ENCODE results near the gene MPPED2.

MPPED2 gene

DNA sequence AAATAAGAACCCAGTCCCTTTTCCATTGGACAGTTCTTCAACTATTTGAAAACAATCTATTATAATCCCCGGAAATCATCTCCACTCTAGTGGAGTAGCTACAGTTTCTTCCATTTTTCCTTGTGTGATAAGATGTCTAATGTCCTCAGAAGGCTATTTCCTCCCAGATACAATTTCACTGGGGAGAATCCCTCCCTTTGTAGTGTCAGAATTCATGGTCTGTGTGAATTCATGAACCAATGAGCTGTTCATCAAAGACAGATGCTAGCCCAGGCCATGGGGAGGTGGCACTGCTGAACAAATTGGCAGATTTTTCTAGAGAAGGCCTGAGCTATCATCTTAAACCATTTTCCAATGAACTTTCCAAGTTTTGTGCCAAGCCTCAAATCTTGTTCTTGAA is 45.4 kb downstream of the MPPED2 start:
- ATAC-seq (ENCODE audit: insufficient read depth, low read depth) (no peak), DNase-seq (no peak)
- no peak overlapping the region for H3K4me3 ChIP-seq (ENCODE audit: low read depth in 1 of 2, low read length in 2 of 2)
- H3K79me2 ChIP-seq (ENCODE audit: insufficient read depth, low read length) = no peaks in the 10 kb centered on the region
- no peaks in the 10 kb centered on the region for H3K27me3 ChIP-seq (ENCODE audit: insufficient read depth, low read length, poor library complexity)
- no peaks in the 10 kb centered on the region for H3K4me1 ChIP-seq (ENCODE audit: insufficient read depth, low read length)
- H4K20me1 ChIP-seq (ENCODE audit: insufficient read depth, low read length) = no peaks in the 10 kb centered on the region
- H3K4me2 ChIP-seq (ENCODE audit: insufficient read depth, low read length) = no peak overlapping the region
- no peak overlapping the region for H3K9ac ChIP-seq (ENCODE audit: low read depth, low read length)
- H3K36me3 ChIP-seq (ENCODE audit: insufficient read depth, low read length) = no peaks in the 10 kb centered on the region
- no peak overlapping the region for H3K27ac ChIP-seq (ENCODE audit: low read length)
- no peak for TF ChIP-seq EZH2 (IDR thresholded peaks at IDR 0.05; ENCODE audit: borderline replicate concordance, low read depth, low read length, severe bottlenecking)
- TF ChIP-seq, protein P1, sequence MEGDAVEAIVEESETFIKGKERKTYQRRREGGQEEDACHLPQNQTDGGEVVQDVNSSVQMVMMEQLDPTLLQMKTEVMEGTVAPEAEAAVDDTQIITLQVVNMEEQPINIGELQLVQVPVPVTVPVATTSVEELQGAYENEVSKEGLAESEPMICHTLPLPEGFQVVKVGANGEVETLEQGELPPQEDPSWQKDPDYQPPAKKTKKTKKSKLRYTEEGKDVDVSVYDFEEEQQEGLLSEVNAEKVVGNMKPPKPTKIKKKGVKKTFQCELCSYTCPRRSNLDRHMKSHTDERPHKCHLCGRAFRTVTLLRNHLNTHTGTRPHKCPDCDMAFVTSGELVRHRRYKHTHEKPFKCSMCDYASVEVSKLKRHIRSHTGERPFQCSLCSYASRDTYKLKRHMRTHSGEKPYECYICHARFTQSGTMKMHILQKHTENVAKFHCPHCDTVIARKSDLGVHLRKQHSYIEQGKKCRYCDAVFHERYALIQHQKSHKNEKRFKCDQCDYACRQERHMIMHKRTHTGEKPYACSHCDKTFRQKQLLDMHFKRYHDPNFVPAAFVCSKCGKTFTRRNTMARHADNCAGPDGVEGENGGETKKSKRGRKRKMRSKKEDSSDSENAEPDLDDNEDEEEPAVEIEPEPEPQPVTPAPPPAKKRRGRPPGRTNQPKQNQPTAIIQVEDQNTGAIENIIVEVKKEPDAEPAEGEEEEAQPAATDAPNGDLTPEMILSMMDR (IDR thresholded peaks at IDR 0.05; ENCODE audit: borderline replicate concordance, extremely low read depth, low read length, poor library complexity, severe bottlenecking) = no peak
- no peak overlapping the region for H2AFZ ChIP-seq (ENCODE audit: low read depth, low read length)
- H3K9me3 ChIP-seq (ENCODE audit: insufficient read depth, low read length, severe bottlenecking) = no peaks in the 10 kb centered on the region

DNA sequence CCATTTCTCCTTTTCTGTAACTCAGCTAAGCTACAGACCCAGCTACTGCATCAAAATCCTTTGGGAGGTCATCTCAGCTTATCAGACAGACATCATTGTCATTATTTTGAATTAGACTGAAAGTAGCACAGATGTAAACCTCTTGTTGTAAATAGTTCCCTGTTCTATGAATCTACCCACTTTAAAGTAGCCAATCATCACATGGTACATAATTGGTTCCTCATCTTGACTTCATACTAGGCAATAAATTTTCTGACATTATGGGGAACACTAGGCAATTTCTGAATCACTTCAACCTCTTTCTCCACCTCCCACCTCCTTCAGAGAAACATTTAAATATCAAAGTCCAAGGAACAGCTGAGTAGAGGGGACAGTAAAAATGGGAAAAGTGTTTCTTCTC is 47.9 kb downstream of the MPPED2 start:
- Histone ChIP-seq H3K4me2 (ENCODE audit: insufficient read depth, low read length) (no peak overlapping the region), H3K4me3 (ENCODE audit: low read depth in 1 of 2, low read length in 2 of 2) (no peak overlapping the region), H3K27ac (ENCODE audit: low read length) (no peak overlapping the region), H3K36me3 (ENCODE audit: insufficient read depth, low read length) (no peaks in the 10 kb centered on the region), H3K4me1 (ENCODE audit: insufficient read depth, low read length) (no peaks in the 10 kb centered on the region), H3K9me3 (ENCODE audit: insufficient read depth, low read length, severe bottlenecking) (no peaks in the 10 kb centered on the region), H3K27me3 (ENCODE audit: insufficient read depth, low read length, poor library complexity) (no peaks in the 10 kb centered on the region), H4K20me1 (ENCODE audit: insufficient read depth, low read length) (no peaks in the 10 kb centered on the region), H3K79me2 (ENCODE audit: insufficient read depth, low read length) (no peaks in the 10 kb centered on the region), H2AFZ (ENCODE audit: low read depth, low read length) (no peak overlapping the region), H3K9ac (ENCODE audit: low read depth, low read length) (no peak overlapping the region)
- DNase-seq = no peak
- no peak for ATAC-seq (ENCODE audit: insufficient read depth, low read depth)
- TF ChIP-seq, protein P1 (IDR thresholded peaks at IDR 0.05; ENCODE audit: borderline replicate concordance, extremely low read depth, low read length, poor library complexity, severe bottlenecking) = no peak
- TF ChIP-seq EZH2 (IDR thresholded peaks at IDR 0.05; ENCODE audit: borderline replicate concordance, low read depth, low read length, severe bottlenecking) = no peak

DNA sequence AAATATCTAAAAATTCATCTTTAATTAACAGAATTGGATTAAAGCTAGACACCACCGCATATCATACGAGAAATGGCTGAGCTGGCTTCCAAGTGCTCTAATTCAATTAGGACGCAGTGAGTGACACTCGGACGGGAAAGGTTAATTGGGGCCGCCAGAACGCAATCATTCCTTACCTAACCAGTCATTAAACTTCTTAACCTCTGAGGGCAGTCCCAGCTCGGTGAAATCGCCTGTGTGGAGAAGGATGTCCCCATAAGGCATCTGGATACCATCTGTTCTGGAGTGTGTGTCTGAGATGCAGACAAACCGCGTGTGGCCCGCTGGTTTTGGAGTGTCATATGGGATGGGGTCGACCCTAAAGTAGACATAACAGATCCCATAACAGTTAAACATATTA is 50.3 kb downstream of the MPPED2 start:
- no peak overlapping the region for H3K4me2 ChIP-seq (ENCODE audit: insufficient read depth, low read length)
- H3K27ac ChIP-seq (ENCODE audit: low read length) = no peak overlapping the region
- H3K9me3 ChIP-seq (ENCODE audit: insufficient read depth, low read length, severe bottlenecking) = no peaks in the 10 kb centered on the region
- no peak for DNase-seq
- no peak overlapping the region for H2AFZ ChIP-seq (ENCODE audit: low read depth, low read length)
- H3K79me2 ChIP-seq (ENCODE audit: insufficient read depth, low read length) = no peaks in the 10 kb centered on the region
- no peaks in the 10 kb centered on the region for H3K27me3 ChIP-seq (ENCODE audit: insufficient read depth, low read length, poor library complexity)
- no peak for ATAC-seq (ENCODE audit: insufficient read depth, low read depth)
- H3K9ac ChIP-seq (ENCODE audit: low read depth, low read length) = no peak overlapping the region
- H3K4me1 ChIP-seq (ENCODE audit: insufficient read depth, low read length) = no peaks in the 10 kb centered on the region
- TF ChIP-seq EZH2 (IDR thresholded peaks at IDR 0.05; ENCODE audit: borderline replicate concordance, low read depth, low read length, severe bottlenecking) = no peak
- TF ChIP-seq, protein P1 (IDR thresholded peaks at IDR 0.05; ENCODE audit: borderline replicate concordance, extremely low read depth, low read length, poor library complexity, severe bottlenecking) = no peak
- H4K20me1 ChIP-seq (ENCODE audit: insufficient read depth, low read length) = no peaks in the 10 kb centered on the region
- no peaks in the 10 kb centered on the region for H3K36me3 ChIP-seq (ENCODE audit: insufficient read depth, low read length)
- H3K4me3 ChIP-seq (ENCODE audit: low read depth in 1 of 2, low read length in 2 of 2) = no peak overlapping the region

DNA sequence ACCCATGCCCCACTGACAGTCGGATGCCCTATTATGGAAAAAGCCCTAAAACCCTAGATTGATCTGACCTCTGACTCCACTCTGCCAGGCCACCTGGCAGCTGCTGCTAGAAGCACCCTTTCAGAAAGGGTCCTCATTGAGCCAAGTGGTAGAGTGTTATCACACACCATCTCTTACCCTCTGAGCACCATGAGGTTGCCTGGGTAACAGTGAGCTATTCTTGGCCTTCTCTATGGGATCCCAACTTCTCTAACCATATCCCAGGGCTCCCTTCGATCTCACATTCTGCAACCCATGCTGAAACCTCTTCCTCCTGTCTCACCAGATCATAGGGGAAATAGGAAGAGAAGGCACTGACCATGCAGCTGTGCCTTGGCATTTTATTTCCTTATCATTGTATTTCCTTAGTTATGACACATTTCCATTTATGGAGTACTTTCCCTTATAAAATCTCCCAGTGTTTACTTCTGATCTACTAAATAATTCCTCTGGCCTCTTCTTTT is 52.7 kb downstream of the MPPED2 start:
- Histone ChIP-seq H3K27me3 (ENCODE audit: insufficient read depth, low read length, poor library complexity) (no peaks in the 10 kb centered on the region), H3K9me3 (ENCODE audit: insufficient read depth, low read length, severe bottlenecking) (no peaks in the 10 kb centered on the region), H3K27ac (ENCODE audit: low read length) (no peak overlapping the region), H2AFZ (ENCODE audit: low read depth, low read length) (no peak overlapping the region), H3K79me2 (ENCODE audit: insufficient read depth, low read length) (no peaks in the 10 kb centered on the region), H4K20me1 (ENCODE audit: insufficient read depth, low read length) (no peaks in the 10 kb centered on the region), H3K4me2 (ENCODE audit: insufficient read depth, low read length) (no peak overlapping the region), H3K4me3 (ENCODE audit: low read depth in 1 of 2, low read length in 2 of 2) (no peak overlapping the region), H3K9ac (ENCODE audit: low read depth, low read length) (no peak overlapping the region), H3K36me3 (ENCODE audit: insufficient read depth, low read length) (no peaks in the 10 kb centered on the region), H3K4me1 (ENCODE audit: insufficient read depth, low read length) (no peaks in the 10 kb centered on the region)
- TF ChIP-seq, protein P1 (IDR thresholded peaks at IDR 0.05; ENCODE audit: borderline replicate concordance, extremely low read depth, low read length, poor library complexity, severe bottlenecking) = no peak
- no peak for TF ChIP-seq EZH2 (IDR thresholded peaks at IDR 0.05; ENCODE audit: borderline replicate concordance, low read depth, low read length, severe bottlenecking)
- DNase-seq (no peak), ATAC-seq (ENCODE audit: insufficient read depth, low read depth) (no peak)

All from DND-41 (cell line).